Heart left ventricle (tissue), 16 donors: ENCODE data around the gene BCL2L1. TPM values are rescaled to one million over a fixed set of nuclear protein-coding genes. Genes with fewer than 3 reads are reported as not detected.
A peak's percentile ranks its signal among the peaks of the same experiment; 100 is the strongest.

Source experiments
- ATAC-seq, 4 donors: fragments of 200-7000 bp; cut with Tn5 transposase; one replicate each; pipeline ENCODE4 v1.9.1; 2020 to 2022; ENCODE audit warnings: moderate library complexity in 4 of 4, mild to moderate bottlenecking in 3 of 4, moderate number of reproducible peaks in 1 of 4
- DNase-seq, 5 donors: peaks; one replicate each; pipeline ENCODE4 v3.0.0-alpha.2; 2020
- H3K27ac ChIP-seq, 12 donors: fragments of 200-600 bp; sonication (generic) in 4 of 12; one replicate each; pipeline versions ENCODE4 v1.5.0 to v1.8.0; 2016 to 2022; ENCODE audit warnings: mild to moderate bottlenecking in 2 of 12
- H3K27me3 ChIP-seq, 9 donors: fragments of 200-600 bp; sonication (generic) in 2 of 9; one replicate each; pipeline versions ENCODE4 v1.5.1 to v1.8.0; 2016 to 2022; ENCODE audit warnings: mild to moderate bottlenecking in 3 of 9
- H3K36me3 ChIP-seq, 9 donors: fragments of 200-600 bp; sonication (generic) in 2 of 9; one replicate each; pipeline versions ENCODE4 v1.5.0 to v1.8.0; 2018 to 2022; ENCODE audit warnings: mild to moderate bottlenecking in 2 of 9
- H3K4me1 ChIP-seq, 12 donors: fragments of 200-600 bp; sonication (generic) in 4 of 12; one replicate each; pipeline versions ENCODE4 v1.5.0 to v1.8.0; 2016 to 2022; ENCODE audit warnings: mild to moderate bottlenecking in 3 of 12
- H3K4me3 ChIP-seq, 12 donors: fragments of 200-600 bp; sonication (generic) in 4 of 12; one replicate each; pipeline versions ENCODE4 v1.5.0 to v1.8.0; 2017 to 2022; ENCODE audit warnings: mild to moderate bottlenecking in 9 of 12, moderate library complexity in 4 of 12
- H3K9me3 ChIP-seq, 12 donors: fragments of 200-600 bp; sonication (generic) in 4 of 12; one replicate each; pipeline versions ENCODE4 v1.5.0 to v1.8.0; 2016 to 2022; ENCODE audit warnings: mild to moderate bottlenecking in 1 of 12
- CTCF ChIP-seq, 12 donors: fragments of 200-600 bp; sonication (generic) in 4 of 12; IDR thresholded peaks; one replicate each; pipeline versions ENCODE4 v1.5.0 to v1.8.0; 2018 to 2022; ENCODE audit warnings: antibody characterized with exemption in 12 of 12, mild to moderate bottlenecking in 5 of 12
- POLR2A ChIP-seq, 2 donors: fragments of 450-650 bp; IDR thresholded peaks; one replicate each; pipeline ENCODE4 v1.6.1; 2017; ENCODE audit warnings: antibody characterized with exemption in 2 of 2, mild to moderate bottlenecking in 2 of 2, moderate library complexity in 2 of 2
- WGBS, 4 donors: extraction: QIAGEN DNeasy Blood & Tissue Kit in 2 of 4; methylation state at CpG; one replicate each; pipeline versions ENCODE4 v1.1.5 to v1.1.7; 2013 to 2018; 5-methylcytosine and 5-hydroxymethylcytosine counted together
- intact Hi-C, 10 donors: fragments of 100-400 bp; cut with DNase I; formaldehyde crosslinking; loops; one replicate each; pipeline versions ENCODE4 v1.11.1 to v1.14.2; 2022
- polyA plus RNA-seq, 2 donors: library from polyadenylated mRNA; stranded (reverse); fragments of 200-250 nt; gene quantifications; one replicate each; pipeline ENCODE4 v1.2.3, GENCODE V29; 2013
- total RNA-seq, 9 donors: library from RNA; depleted of rRNA in 2 of 9; stranded (reverse); fragments of >200 nt in 2 of 9; fragmentation: NEBNext Ultra II Directional in 3 of 9; extraction: Animal tissue kit (Norgen Biotek cat#: 25700) in 3 of 9; gene quantifications; one replicate each; pipeline versions ENCODE4 v1.1.0 to v1.2.4, GENCODE V29; 2016 to 2023
- donor health status: ischemic (EF 13 %, LVEDD 7.1; RV severe dilation, severe dysfunction).
- donor health status: healthy with polysubstance abuse.
- donor health status: DM: no; HTN: yes; CAD: no.
- donor health status: DM: no; HTN: no; CAD: no.
- donor health status: ischemic (EF 25% LVEDD 6.9; RV normal size, moderate dysfunction).
- donor health status: ischemic (EF 25% LVEDD 5.7; RV mildly dilated, moderate dysfunction).
- donor health status: healthy.
- donor health status: DM: yes; HTN: yes; CAD: no.
- donor health status: ischemic (EF 35%, LVEDD 5.7; RV mildly dilated, moderate dysfunction).
- donor health status: nonischemic (EF 11% LVEDD 7.7; RV severe dilation, severe dysfunction).
- donor health status: DM: yes; HTN: yes; CAD: no.
- donor health status: PGD.
- donor health status: ischemic (EF 29% LVEDD 5.4; RV normal size, mild dysfunction).
- donor health status: nonischemic (EF 23%, LVEDD 6.1; RV moderate dilation, normal function).

BCL2L1 gene
- total and polyA plus RNA-seq, 11 donors, result 32.2 to 217 (median 62.6) TPM

- no peak for TF ChIP-seq CTCF (IDR thresholded peaks at IDR 0.05)
- peak in 1 of 2 donors; percentile 36 for TF ChIP-seq POLR2A (IDR thresholded peaks at IDR 0.05)
- DNase-seq, result peak; percentile 81 to 89 (median 89)
- no peaks in the 10 kb centered on the region for H3K9me3 ChIP-seq
- peaks cover 0 to 74% (median 21%) of the 10 kb centered on the region in 9 donors for H3K36me3 ChIP-seq
- H3K27me3 ChIP-seq, result no peaks in the 10 kb centered on the region
- peak overlapping the region; percentile 97 to 100 (median 98) for H3K27ac ChIP-seq
- intact Hi-C loops, result loop anchor here in 4 of 10 donors (2.0 to 10.0 kb wide), 3 partner anchors 36 to 139 kb away; no protein-coding TSS in a partner anchor
- WGBS, 4 donors, result 26 to 41% (median 30%) methylated on average over 9 of the region's 9 CpGs
- peak overlapping the region in 10 of 12 donors; percentile 2 to 46 (median 34) for H3K4me3 ChIP-seq
- peak; percentile 49 to 75 (median 66) for ATAC-seq
- H3K4me1 ChIP-seq, result peaks cover 32 to 100% (median 92%) of the 10 kb centered on the region in 12 donors
These were observed 9.1 kb downstream of the BCL2L1 start for GRCh38 chr20:31713312-31714273.

- 2 to 14% (median 9%) methylated on average over 8 of the region's 8 CpGs for WGBS, 4 donors
- no peaks in the 10 kb centered on the region for H3K9me3 ChIP-seq
- peak overlapping the region in 10 of 12 donors; percentile 2 to 46 (median 34) for H3K4me3 ChIP-seq
- H3K4me1 ChIP-seq, result peaks cover 36 to 100% (median 92%) of the 10 kb centered on the region in 12 donors
- H3K27me3 ChIP-seq, result no peaks in the 10 kb centered on the region
- DNase-seq (peak; percentile 80 to 94 (median 88)), ATAC-seq (peak; percentile 90 to 94 (median 92))
- no peak for TF ChIP-seq POLR2A (IDR thresholded peaks at IDR 0.05)
- no peak for TF ChIP-seq CTCF (IDR thresholded peaks at IDR 0.05)
- peaks cover 0 to 74% (median 23%) of the 10 kb centered on the region in 9 donors for H3K36me3 ChIP-seq
- H3K27ac ChIP-seq, result peak overlapping the region; percentile 97 to 100 (median 98)
- intact Hi-C loops, result loop anchor here in 4 of 10 donors (2.0 to 10.0 kb wide), 3 partner anchors 35 to 138 kb away; no protein-coding TSS in a partner anchor
These were observed 9.9 kb downstream of the BCL2L1 start for GRCh38 chr20:31712564-31713311.

- Histone ChIP-seq H3K4me3 (peak overlapping the region in 9 of 12 donors; percentile 3 to 46 (median 29)), H3K36me3 (peaks cover 0 to 74% (median 29%) of the 10 kb centered on the region in 9 donors), H3K4me1 (peaks cover 36 to 100% (median 88%) of the 10 kb centered on the region in 12 donors), H3K27ac (peak overlapping the region; percentile 97 to 100 (median 98)), H3K9me3 (no peaks in the 10 kb centered on the region), H3K27me3 (no peaks in the 10 kb centered on the region)
- DNase-seq, result peak in 4 of 5 donors; percentile 57 to 74 (median 68)
- TF ChIP-seq POLR2A (IDR thresholded peaks at IDR 0.05) (peak in 1 of 2 donors; percentile 68), CTCF (IDR thresholded peaks at IDR 0.05) (no peak)
- ATAC-seq, result peak; percentile 64 to 81 (median 72)
- 1 to 17% (median 10%) methylated on average over 5 of the region's 5 CpGs for WGBS, 4 donors
- intact Hi-C loops, result loop anchor here in 4 of 10 donors (2.0 to 10.0 kb wide), 3 partner anchors 35 to 137 kb away; no protein-coding TSS in a partner anchor
These were observed 10.5 kb downstream of the BCL2L1 start for GRCh38 chr20:31712112-31712553.
